Kidney (tissue), 14 donors: Measurements from ENCODE around the gene GNB1. TPM values are rescaled to one million over a fixed set of nuclear protein-coding genes. Genes with fewer than 3 reads are reported as not detected.

Experiments
- DNase-seq, 5 donors: peaks; one replicate each; pipeline ENCODE4 v3.0.0-alpha.2; 2013 to 2020
- FAIRE-seq: peaks from 2 replicates; lab custom pipeline; 2012; peaks lifted over from hg19 to GRCh38; lab: Jason Lieb, UNC
- H3K27ac ChIP-seq, 2 donors: one replicate each; pipeline ENCODE4 v1.7.0; 2013; ENCODE audit warnings: low read depth in 2 of 2, low read length in 2 of 2, inconsistent platforms in 1 of 2
- H3K27me3 ChIP-seq: one replicate; pipeline ENCODE4 v1.7.1; 2013; ENCODE audit warnings: low read length, inconsistent platforms; ENCODE audit not compliant: control insufficient read depth, insufficient read depth
- H3K36me3 ChIP-seq, 3 donors: one replicate each; pipeline versions ENCODE4 v1.7.0 to v1.7.1; 2013; ENCODE audit warnings: low read length in 3 of 3, control low read depth in 1 of 3, inconsistent platforms in 1 of 3; ENCODE audit not compliant: insufficient read depth in 3 of 3, control insufficient read depth in 2 of 3
- H3K4me1 ChIP-seq, 3 donors: one replicate each; pipeline versions ENCODE4 v1.7.0 to v1.7.1; 2013; ENCODE audit warnings: low read length in 3 of 3, inconsistent platforms in 1 of 3, low read depth in 1 of 3; ENCODE audit not compliant: control insufficient read depth in 2 of 3, insufficient read depth in 2 of 3
- H3K4me3 ChIP-seq, 3 donors: one replicate each; pipeline versions ENCODE4 v1.7.0 to v1.8.1; 2013; ENCODE audit warnings: low read length in 3 of 3, control low read depth in 1 of 3, inconsistent platforms in 1 of 3
- H3K9ac ChIP-seq, 3 donors: one replicate each; pipeline versions ENCODE4 v1.7.0 to v1.7.1; 2013; ENCODE audit warnings: low read length in 3 of 3, control low read depth in 1 of 3, inconsistent platforms in 1 of 3
- H3K9me3 ChIP-seq, 3 donors: one replicate each; pipeline versions ENCODE4 v1.7.0 to v1.7.1; 2013; ENCODE audit warnings: low read length in 3 of 3, control low read depth in 1 of 3, inconsistent platforms in 1 of 3; ENCODE audit not compliant: control insufficient read depth in 2 of 3, insufficient read depth in 1 of 3
- CTCF ChIP-seq: IDR thresholded peaks from 3 replicates; pipeline ENCODE4 v1.5.1; 2012; ENCODE audit warnings: mild to moderate bottlenecking, moderate library complexity, borderline replicate concordance; ENCODE audit not compliant: insufficient read depth; ENCODE audit errors: extremely low read depth
- intact Hi-C: fragments of 100-400 bp; cut with DNase I; formaldehyde crosslinking; loops from one replicate; pipeline ENCODE4 v1.11.1; 2022
- polyA plus RNA-seq: library from polyadenylated mRNA; stranded (reverse); fragments of 350-450 nt; fragmentation: Illumina TruSeq; extraction: RNeasy Lipid Tissue Mini Kit (QIAGEN cat#74804); gene quantifications from one replicate; pipeline ENCODE4 v1.2.3, GENCODE V29; 2014; ENCODE audit warnings: low read depth, low replicate concordance; ENCODE audit not compliant: insufficient read depth
- total RNA-seq: library from RNA; stranded (reverse); fragmentation: NEBNext Ultra II Directional; extraction: Animal tissue kit (Norgen Biotek cat#: 25700); gene quantifications from one replicate; pipeline ENCODE4 v1.2.1, GENCODE V29; 2021
- donor health status: control.
- donor health status: control.
- donor health status: control.
- donor health status: control.
- donor health status: control.
- donor health status: DM: yes; HTN: yes; CAD: no.
- donor health status: Normal renal cell carcinoma (clear cell type).

GNB1 gene
- total and polyA plus RNA-seq, 2 donors from 2014 or later = 144 to 347 TPM

- FAIRE-seq = no peak
- Histone ChIP-seq H3K27me3 (no peaks in the 10 kb centered on the region), H3K9me3 (no peaks in the 10 kb centered on the region), H3K27ac (no peak overlapping the region), H3K4me1 (peaks cover 0 to 7% (median 7%) of the 10 kb centered on the region in 3 donors), H3K9ac (no peak overlapping the region), H3K36me3 (no peaks in the 10 kb centered on the region), H3K4me3 (no peak overlapping the region)
- peak in 1 of 5 donors; percentile 75 for DNase-seq
- intact Hi-C loops = no loop called here
- TF ChIP-seq CTCF = no peak
Observed at GRCh38 chr1:1922702-1922955, 31.7 kb upstream of the GNB1 start.

- FAIRE-seq = no peak
Observed at GRCh38 chr1:1921901-1922701, 31.2 kb upstream of the GNB1 start.

GRCh38 chr1:1921459-1921862, 30.6 kb upstream of the GNB1 start:
- no peaks in the 10 kb centered on the region for H3K36me3 ChIP-seq
- no peak overlapping the region for H3K4me3 ChIP-seq
- H3K9me3 ChIP-seq = no peaks in the 10 kb centered on the region
- FAIRE-seq (no peak), DNase-seq (peak in 1 of 5 donors; percentile 79)
- H3K27me3 ChIP-seq = no peaks in the 10 kb centered on the region
- peaks cover 0 to 7% (median 7%) of the 10 kb centered on the region in 3 donors for H3K4me1 ChIP-seq
- intact Hi-C loops = no loop called here
- no peak overlapping the region for H3K27ac ChIP-seq
- no peak overlapping the region for H3K9ac ChIP-seq
- no peak for TF ChIP-seq CTCF

More at GRCh38 chr1:1921901-1922701, 31.2 kb upstream of the GNB1 start:
- intact Hi-C loops = no loop called here
- Histone ChIP-seq H3K27me3 (no peaks in the 10 kb centered on the region), H3K36me3 (no peaks in the 10 kb centered on the region), H3K9ac (no peak overlapping the region), H3K27ac (no peak overlapping the region), H3K4me1 (peaks cover 0 to 7% (median 7%) of the 10 kb centered on the region in 3 donors), H3K4me3 (no peak overlapping the region), H3K9me3 (no peaks in the 10 kb centered on the region)
- DNase-seq = peak in 2 of 5 donors; percentile 53 to 59
- TF ChIP-seq CTCF = no peak
